Measurements from ENCODE around the gene MEX3A. TPM values are rescaled to one million over a fixed set of nuclear protein-coding genes. Genes with fewer than 3 reads are reported as not detected.

The MEX3A gene
- total and polyA plus RNA-seq, 2 donors (not counting 3 experiments of a cell fraction or from before 2014, with no cell fraction given): 20.2 to 23.6 TPM

DNA sequence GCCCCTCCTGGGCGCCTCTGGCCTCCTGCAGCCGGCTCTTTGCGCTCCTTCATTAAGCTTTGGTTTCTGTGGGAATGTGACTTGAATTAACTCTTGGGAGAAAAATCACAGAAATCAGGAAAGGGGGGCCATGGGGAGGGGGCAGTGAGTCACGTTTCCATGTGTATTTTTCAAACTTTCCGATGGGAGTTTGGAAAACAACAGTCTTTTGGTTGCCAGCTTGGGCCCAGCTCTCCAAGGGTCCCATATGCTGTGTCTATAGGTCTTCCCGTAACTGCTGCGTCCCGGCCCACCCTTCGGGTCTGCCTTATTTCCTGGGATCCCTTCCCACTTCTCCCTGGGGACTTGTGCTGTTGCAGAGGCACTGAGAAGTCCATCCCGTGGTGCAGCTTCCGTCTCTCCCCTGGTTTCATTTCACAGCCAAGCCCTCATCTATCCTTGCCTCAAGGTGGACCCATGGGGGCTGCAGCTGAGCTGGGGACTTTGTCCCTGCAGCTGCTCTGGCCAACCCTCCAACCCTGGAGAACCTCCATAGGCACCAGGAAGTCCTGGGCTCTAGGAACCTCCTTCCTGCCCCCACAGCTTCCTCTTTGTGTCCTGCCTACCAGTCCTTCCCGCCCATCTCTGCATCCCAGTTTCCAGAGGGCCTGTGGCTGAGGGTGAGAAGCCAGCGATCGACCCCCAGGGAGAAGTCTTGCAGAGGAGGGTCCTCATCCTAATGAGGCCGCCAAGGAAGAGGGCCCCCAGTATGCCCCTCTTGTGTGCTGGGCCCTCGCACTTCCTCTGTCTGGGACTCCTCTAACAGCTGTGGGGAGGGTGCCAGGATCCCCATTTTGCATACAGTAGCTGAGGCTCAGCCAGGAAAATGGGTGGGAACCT, 20.6 kb upstream of the MEX3A start:
- Histone ChIP-seq H3K4me2 (ENCODE audit: insufficient read depth, low read length) (peak overlapping the region; percentile 28), H3K36me3 (ENCODE audit: control insufficient read depth in 2 of 2, extremely low read depth in 1 of 2, insufficient read depth in 2 of 2, low read length in 2 of 2) (no peaks in the 10 kb centered on the region), H3K27me3 (ENCODE audit: control insufficient read depth in 2 of 2, insufficient read depth in 2 of 2, low read length in 2 of 2) (no peaks in the 10 kb centered on the region), H3K79me2 (ENCODE audit: control insufficient read depth, insufficient read depth, low read length) (no peaks in the 10 kb centered on the region), H3K27ac (ENCODE audit: insufficient read depth, low read depth, low read length) (peak overlapping the region; percentile 97), H3K4me3 (replicated peaks in 1 of 3; ENCODE audit: insufficient read depth in 1 of 3, low read depth in 1 of 3, low read length in 3 of 3) (no peak overlapping the region), H2AFZ (ENCODE audit: low read depth, low read length) (no peak overlapping the region), H3K4me1 (ENCODE audit: control insufficient read depth, extremely low read depth, insufficient read depth, low read length) (peaks cover 57% of the 10 kb centered on the region), H3K9me1 (replicated peaks; ENCODE audit: control insufficient read depth, extremely low read depth, insufficient read depth, low read length) (no peaks in the 10 kb centered on the region), H3K9me3 (replicated peaks; ENCODE audit: control insufficient read depth, insufficient read depth, low read length) (no peaks in the 10 kb centered on the region), H4K20me1 (replicated peaks; ENCODE audit: control insufficient read depth, extremely low read depth, insufficient read depth, low read length) (no peaks in the 10 kb centered on the region), H3K9ac (replicated peaks; ENCODE audit: extremely low read depth, insufficient read depth, low read length) (peak overlapping the region; percentile 88)
- intact Hi-C loops (cut with micrococcal nuclease): loop anchor here (1.0 to 5.0 kb wide), 2 partner anchors 27 to 109 kb away; partner anchors contain the start of gene PMF1
- peak; percentile 80 for TF ChIP-seq FOS (IDR thresholded peaks at IDR 0.05; ENCODE audit: borderline replicate concordance, insufficient read depth, low read length)
- TF ChIP-seq EZH2 (IDR thresholded peaks at IDR 0.05; ENCODE audit: borderline replicate concordance, low read depth, low read length, severe bottlenecking): no peak
- TF ChIP-seq, protein P1, sequence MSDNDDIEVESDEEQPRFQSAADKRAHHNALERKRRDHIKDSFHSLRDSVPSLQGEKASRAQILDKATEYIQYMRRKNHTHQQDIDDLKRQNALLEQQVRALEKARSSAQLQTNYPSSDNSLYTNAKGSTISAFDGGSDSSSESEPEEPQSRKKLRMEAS (IDR thresholded peaks at IDR 0.05; ENCODE audit: insufficient read depth, insufficient read length): peak; percentile 30
- no peak for TF ChIP-seq GATA2 (IDR thresholded peaks at IDR 0.05; ENCODE audit: insufficient read depth, insufficient read length, low read depth, low read length)
- TF ChIP-seq POLR2AphosphoS5 (IDR thresholded peaks at IDR 0.05; ENCODE audit: insufficient read depth, low read depth, low read length): peak; percentile 61
- TF ChIP-seq JUN (IDR thresholded peaks at IDR 0.05; ENCODE audit: borderline replicate concordance, insufficient read depth, insufficient read length, low read depth): peak; percentile 86
- peak; percentile 95 for DNase-seq (ENCODE audit: low read depth, low spot score)
- CTCF ChIA-PET: interaction anchor here (0.6 to 21.0 kb wide), 5 partner anchors 15 to 1623 kb away, joined by 3 to 627 read pairs (median 6); partner anchors contain the start of gene LMNA
- dilution Hi-C loops (cut with MboI; ENCODE audit: extremely low pct_ligation_motif_present, low sequenced_read_pairs): no loop called here
- POLR2A ChIA-PET: interaction anchor here (0.8 to 2.2 kb wide), 3 partner anchors 11 to 27 kb away, joined by 3 to 17 read pairs (median 4); partner anchors contain the start of gene LMNA
- no TSS peak for BruUV-seq (replicated peaks)
- FAIRE-seq: peak; percentile 85

All from endothelial cell of umbilical vein (primary cell).